Lung (tissue), 12 donors: Measurements from ENCODE around the gene PTPRT. TPM values are rescaled to one million over a fixed set of nuclear protein-coding genes. Genes with fewer than 3 reads are reported as not detected.

Source experiments
- ATAC-seq: fragments of 200-7000 bp; cut with Tn5 transposase; one replicate; pipeline ENCODE4 v1.9.1; 2020; ENCODE audit warnings: moderate number of reproducible peaks; ENCODE audit not compliant: insufficient read depth, low FRiP score
- DNase-seq, 3 donors: peaks; one replicate each; pipeline ENCODE4 v3.0.0-alpha.2; 2013 to 2017
- H3K27ac ChIP-seq, 2 donors: one replicate each; pipeline ENCODE4 v1.5.1; 2013; ENCODE audit warnings: mild to moderate bottlenecking in 2 of 2, moderate library complexity in 2 of 2, control low read depth in 1 of 2, inconsistent platforms in 1 of 2, low read depth in 1 of 2, low read length in 1 of 2
- H3K27me3 ChIP-seq, 3 donors: one replicate each; pipeline ENCODE4 v1.5.1; 2013; ENCODE audit warnings: low read length in 2 of 3; ENCODE audit not compliant: control insufficient read depth in 3 of 3, insufficient read depth in 3 of 3
- H3K36me3 ChIP-seq, 4 donors: one replicate each; pipeline ENCODE4 v1.5.1; 2013; ENCODE audit warnings: low read length in 4 of 4, mild to moderate bottlenecking in 1 of 4, moderate library complexity in 1 of 4; ENCODE audit not compliant: control insufficient read depth in 4 of 4, insufficient read depth in 4 of 4
- H3K4me1 ChIP-seq, 5 donors: one replicate each; pipeline ENCODE4 v1.5.1; 2013; ENCODE audit warnings: low read length in 5 of 5, mild to moderate bottlenecking in 2 of 5, moderate library complexity in 1 of 5; ENCODE audit not compliant: control insufficient read depth in 5 of 5, insufficient read depth in 5 of 5
- H3K4me3 ChIP-seq: one replicate; pipeline ENCODE4 v1.5.1; 2013; ENCODE audit warnings: mild to moderate bottlenecking, control low read depth, moderate library complexity
- H3K9ac ChIP-seq, 2 donors: one replicate each; pipeline ENCODE4 v1.5.1; 2013; ENCODE audit warnings: low read length in 2 of 2, control low read depth in 1 of 2; ENCODE audit not compliant: insufficient read depth in 1 of 2
- H3K9me3 ChIP-seq, 4 donors: one replicate each; pipeline ENCODE4 v1.5.1; 2013; ENCODE audit warnings: low read length in 3 of 4, mild to moderate bottlenecking in 1 of 4, moderate library complexity in 1 of 4; ENCODE audit not compliant: control insufficient read depth in 4 of 4, insufficient read depth in 3 of 4
- WGBS, 2 donors: extraction: QIAGEN DNeasy Blood & Tissue Kit; methylation state at CpG; one replicate each; pipeline ENCODE4 v1.1.7; 2013; 5-methylcytosine and 5-hydroxymethylcytosine counted together
- polyA plus RNA-seq, 2 donors: library from polyadenylated mRNA; stranded (reverse); fragments of 200-250 nt; gene quantifications; one replicate each; pipeline ENCODE4 v1.2.1, GENCODE V29; 2013
- total RNA-seq, 2 donors: library from RNA; depleted of rRNA in 1 of 2; stranded (reverse); fragments of >200 nt in 1 of 2; gene quantifications; one replicate each; pipeline ENCODE4 v1.2.1, GENCODE V29; 2014 to 2021
- TF ChIP-seq, protein P1 (sequence below): IDR thresholded peaks from 2 replicates; pipeline ENCODE4 v1.5.1; 2012; ENCODE audit warnings: mild to moderate bottlenecking; ENCODE audit errors: control extremely low read depth, extremely low read depth
- donor health status: control.
- donor health status: control.
- donor health status: Bipolar disorder and iron deficiency.
- donor health status: healthy.
- donor health status: DM: yes; HTN: yes; CAD: no.

The PTPRT gene
- total and polyA plus RNA-seq, 4 donors = 0.37 to 13.8 (median 6.1) TPM

DNA sequence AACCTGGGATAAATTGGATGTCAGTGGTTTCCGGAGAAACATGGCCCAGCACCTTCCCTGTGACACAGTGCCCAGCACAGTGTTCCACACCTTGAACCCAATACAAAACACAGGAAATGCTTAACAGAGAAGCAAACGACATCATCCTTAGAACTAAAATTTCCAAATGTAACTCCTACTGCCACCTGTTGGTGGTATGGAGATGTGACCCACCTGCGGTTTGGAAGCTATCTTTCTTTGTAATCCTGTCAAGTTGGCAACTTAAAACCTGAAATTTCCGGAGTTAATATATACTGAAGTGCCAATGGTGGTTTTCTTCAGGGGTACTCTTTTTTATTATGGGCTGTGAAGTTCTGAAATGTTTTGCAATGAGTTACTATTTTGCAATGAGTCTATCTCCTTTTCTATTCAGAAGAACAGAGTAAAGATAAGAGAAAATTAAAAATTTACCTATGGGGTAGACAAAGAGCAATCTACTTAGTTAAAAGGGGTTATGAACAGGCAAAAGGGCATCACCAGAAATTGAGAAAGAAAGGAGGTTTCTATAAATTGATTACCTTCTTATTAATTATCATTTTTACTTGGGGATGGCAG, 658.8 kb downstream of the PTPRT start:
- H3K27me3 ChIP-seq = no peaks in the 10 kb centered on the region
- no peak overlapping the region for H3K4me3 ChIP-seq
- TF ChIP-seq, protein P1, sequence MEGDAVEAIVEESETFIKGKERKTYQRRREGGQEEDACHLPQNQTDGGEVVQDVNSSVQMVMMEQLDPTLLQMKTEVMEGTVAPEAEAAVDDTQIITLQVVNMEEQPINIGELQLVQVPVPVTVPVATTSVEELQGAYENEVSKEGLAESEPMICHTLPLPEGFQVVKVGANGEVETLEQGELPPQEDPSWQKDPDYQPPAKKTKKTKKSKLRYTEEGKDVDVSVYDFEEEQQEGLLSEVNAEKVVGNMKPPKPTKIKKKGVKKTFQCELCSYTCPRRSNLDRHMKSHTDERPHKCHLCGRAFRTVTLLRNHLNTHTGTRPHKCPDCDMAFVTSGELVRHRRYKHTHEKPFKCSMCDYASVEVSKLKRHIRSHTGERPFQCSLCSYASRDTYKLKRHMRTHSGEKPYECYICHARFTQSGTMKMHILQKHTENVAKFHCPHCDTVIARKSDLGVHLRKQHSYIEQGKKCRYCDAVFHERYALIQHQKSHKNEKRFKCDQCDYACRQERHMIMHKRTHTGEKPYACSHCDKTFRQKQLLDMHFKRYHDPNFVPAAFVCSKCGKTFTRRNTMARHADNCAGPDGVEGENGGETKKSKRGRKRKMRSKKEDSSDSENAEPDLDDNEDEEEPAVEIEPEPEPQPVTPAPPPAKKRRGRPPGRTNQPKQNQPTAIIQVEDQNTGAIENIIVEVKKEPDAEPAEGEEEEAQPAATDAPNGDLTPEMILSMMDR = peak; percentile 20
- no peak overlapping the region for H3K9ac ChIP-seq
- H3K27ac ChIP-seq = no peak overlapping the region
- WGBS, 2 donors = 17 to 24% methylated on average over 4 of the region's 4 CpGs
- ATAC-seq = no peak
- H3K4me1 ChIP-seq = no peaks in the 10 kb centered on the region
- peaks cover 0 to 2% (median 0%) of the 10 kb centered on the region in 4 donors for H3K9me3 ChIP-seq
- H3K36me3 ChIP-seq = no peaks in the 10 kb centered on the region
- DNase-seq = peak in 2 of 3 donors; percentile 34 to 57

DNA sequence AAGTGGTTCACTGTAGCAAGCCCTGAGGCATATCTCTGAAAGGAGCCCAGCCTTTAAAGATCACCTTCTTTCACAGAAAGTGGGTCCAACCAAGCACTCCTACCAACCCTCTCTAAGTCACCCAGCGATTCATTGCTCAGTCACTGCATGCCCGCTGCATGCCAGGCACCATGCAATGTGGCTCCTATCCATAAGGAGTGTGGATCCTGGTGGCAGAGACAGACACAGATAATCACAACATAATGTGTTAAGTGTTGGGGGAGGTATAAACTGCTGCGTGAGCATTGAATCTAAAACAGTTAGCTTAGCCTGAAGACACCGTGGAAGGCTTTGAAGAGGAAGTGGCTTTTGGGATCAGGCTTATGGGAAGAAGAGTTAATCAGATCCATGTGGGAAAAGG, 659.5 kb downstream of the PTPRT start:
- Histone ChIP-seq H3K9me3 (peaks cover 0 to 2% (median 0%) of the 10 kb centered on the region in 4 donors), H3K27ac (no peak overlapping the region), H3K4me1 (no peaks in the 10 kb centered on the region), H3K27me3 (no peaks in the 10 kb centered on the region), H3K36me3 (no peaks in the 10 kb centered on the region), H3K4me3 (no peak overlapping the region), H3K9ac (no peak overlapping the region)
- TF ChIP-seq, protein P1 = no peak
- no peak for DNase-seq
- WGBS, 2 donors = 90 to 91% methylated on average over 4 of the region's 4 CpGs
- ATAC-seq = no peak

DNA sequence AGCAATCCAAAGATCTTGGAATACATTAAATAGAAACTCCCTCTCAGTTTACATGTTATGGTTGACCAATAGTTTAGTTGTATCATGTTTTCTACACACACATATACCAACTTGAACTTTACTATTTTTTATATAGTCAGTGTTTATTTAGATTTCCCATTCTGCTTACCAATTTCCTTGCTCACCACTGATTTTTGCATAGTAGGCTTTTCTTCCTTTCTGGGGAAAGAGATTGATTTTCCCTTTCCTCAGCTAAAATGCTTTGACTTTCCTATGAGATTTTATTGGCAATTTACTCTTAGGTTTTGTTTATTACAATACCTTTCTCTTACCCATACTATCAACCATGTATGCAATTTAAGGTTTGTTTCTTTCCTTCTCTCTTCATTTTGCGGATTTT, 665.6 kb downstream of the PTPRT start:
- TF ChIP-seq, protein P1 = no peak
- WGBS, 2 donors = 80 to 88% methylated on average over 1 of the region's 1 CpG

DNA sequence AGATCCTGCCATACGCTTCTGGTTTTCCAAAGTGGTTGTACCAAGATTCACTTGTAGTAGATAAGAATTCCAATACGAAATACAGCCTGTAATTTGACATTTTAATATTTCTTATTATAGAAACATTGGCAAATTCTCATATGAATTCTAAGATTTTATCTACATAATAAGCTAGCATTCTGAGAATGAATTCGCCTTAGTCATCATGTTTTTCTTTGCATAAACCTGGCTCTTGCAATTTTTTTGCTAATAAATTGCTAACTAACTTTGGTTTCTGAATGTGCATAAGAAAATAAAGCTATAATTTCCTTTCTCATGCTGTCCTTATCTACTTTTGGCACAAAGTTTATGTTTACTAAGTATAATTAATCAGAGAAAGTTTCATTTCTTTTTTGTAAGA, 673.0 kb downstream of the PTPRT start:
- Histone ChIP-seq H3K4me3 (no peak overlapping the region), H3K27me3 (no peaks in the 10 kb centered on the region), H3K4me1 (no peaks in the 10 kb centered on the region), H3K36me3 (no peaks in the 10 kb centered on the region), H3K9ac (no peak overlapping the region), H3K9me3 (peaks cover 0 to 3% (median 0%) of the 10 kb centered on the region in 4 donors), H3K27ac (no peak overlapping the region)
- TF ChIP-seq, protein P1 = no peak
- ATAC-seq (no peak), DNase-seq (no peak)
- WGBS, 2 donors = 77 to 90% methylated on average over 3 of the region's 3 CpGs

More for the DNA sequence above, 665.6 kb downstream of the PTPRT start:
- no peak overlapping the region for H3K9ac ChIP-seq
- H3K4me1 ChIP-seq = no peaks in the 10 kb centered on the region
- no peak overlapping the region for H3K27ac ChIP-seq
- H3K27me3 ChIP-seq = no peaks in the 10 kb centered on the region
- no peaks in the 10 kb centered on the region for H3K9me3 ChIP-seq
- H3K4me3 ChIP-seq = no peak overlapping the region
- DNase-seq = no peak
- ATAC-seq = no peak
- no peaks in the 10 kb centered on the region for H3K36me3 ChIP-seq
